NCI-H1436 (cell line): ENCODE measurements around the gene IFIT3.
A peak's percentile ranks its signal among the peaks of the same experiment; 100 is the strongest.
"Not testable (repeated sequence)": the region's sequence is repeated elsewhere in the genome, so short reads cannot be mapped to it uniquely, and the experiment has no call there.

ENCODE experiments used
- DNase-seq: peaks from one replicate; lab custom pipeline; 2025; lab: John Stamatoyannopoulos, UW

IFIT3 gene

GRCh38 chr10:89337484-89337883 lies 9.7 kb downstream of the IFIT3 start:
- DNase-seq = no peak

DNA sequence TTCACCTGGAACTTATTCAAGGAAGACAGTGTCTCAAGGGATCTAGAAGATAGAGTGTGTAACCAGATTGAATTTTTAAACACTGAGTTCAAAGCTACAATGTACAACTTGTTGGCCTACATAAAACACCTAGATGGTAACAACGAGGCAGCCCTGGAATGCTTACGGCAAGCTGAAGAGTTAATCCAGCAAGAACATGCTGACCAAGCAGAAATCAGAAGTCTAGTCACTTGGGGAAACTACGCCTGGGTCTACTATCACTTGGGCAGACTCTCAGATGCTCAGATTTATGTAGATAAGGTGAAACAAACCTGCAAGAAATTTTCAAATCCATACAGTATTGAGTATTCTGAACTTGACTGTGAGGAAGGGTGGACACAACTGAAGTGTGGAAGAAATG lies 10.9 kb downstream of the IFIT3 start:
- DNase-seq = no peak

DNA sequence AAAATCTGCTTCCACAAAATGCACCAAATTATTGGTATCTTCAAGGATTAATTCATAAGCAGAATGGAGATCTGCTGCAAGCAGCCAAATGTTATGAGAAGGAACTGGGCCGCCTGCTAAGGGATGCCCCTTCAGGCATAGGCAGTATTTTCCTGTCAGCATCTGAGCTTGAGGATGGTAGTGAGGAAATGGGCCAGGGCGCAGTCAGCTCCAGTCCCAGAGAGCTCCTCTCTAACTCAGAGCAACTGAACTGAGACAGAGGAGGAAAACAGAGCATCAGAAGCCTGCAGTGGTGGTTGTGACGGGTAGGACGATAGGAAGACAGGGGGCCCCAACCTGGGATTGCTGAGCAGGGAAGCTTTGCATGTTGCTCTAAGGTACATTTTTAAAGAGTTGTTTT lies 12.1 kb downstream of the IFIT3 start:
- DNase-seq = no peak

DNA sequence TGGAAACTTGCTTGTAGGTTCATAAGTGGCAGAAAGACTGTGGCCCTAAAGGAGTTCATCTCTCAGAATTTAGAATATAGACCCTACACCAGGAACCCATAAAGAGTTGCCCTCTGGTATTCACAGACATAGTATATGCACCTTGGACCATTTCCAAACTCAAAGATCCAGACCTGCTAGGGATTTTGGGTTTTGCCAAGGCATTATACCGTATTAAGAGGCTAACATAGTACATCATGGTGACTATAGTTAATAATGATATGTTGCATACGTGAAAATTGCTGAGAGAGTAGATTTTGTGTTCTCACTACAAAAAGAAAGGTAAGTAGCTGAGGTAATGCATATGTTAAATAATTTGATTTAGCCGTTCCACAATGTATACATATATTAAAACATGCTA lies 13.9 kb downstream of the IFIT3 start:
- no peak for DNase-seq

DNA sequence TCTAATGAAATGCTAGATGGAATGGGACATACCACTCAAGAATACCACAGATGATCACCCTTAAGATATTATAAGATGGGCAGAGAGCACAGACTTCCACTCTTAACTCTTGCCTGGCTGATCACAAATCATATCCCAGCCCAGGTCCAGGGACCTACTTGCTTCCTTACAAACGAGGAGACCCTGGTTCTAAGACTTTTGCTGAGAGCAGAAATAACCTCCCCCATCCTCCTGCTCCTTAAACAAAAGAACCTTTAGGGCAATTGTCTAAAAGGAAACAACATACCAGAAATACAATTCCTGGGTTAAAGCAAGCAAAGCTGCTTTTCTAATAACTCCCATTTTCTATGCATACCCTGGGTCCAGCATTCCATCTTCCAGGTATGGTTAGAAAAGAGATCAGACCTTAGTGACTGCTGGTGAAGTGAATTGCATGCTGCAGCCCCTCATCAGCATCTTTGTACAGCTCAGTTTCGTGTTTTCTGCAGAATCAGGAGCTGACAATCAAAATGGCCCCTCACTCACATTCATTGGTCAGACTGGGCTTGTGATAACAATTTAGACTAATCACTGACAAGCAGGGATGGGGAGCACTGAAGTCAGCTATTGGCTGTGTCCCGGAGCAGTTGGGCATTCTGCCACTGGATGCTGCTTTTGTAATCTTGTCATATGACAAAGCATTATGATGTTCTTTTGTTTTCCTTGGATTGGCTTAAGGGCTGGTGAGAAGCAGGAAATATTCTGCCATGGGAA lies 14.6 kb downstream of the IFIT3 start:
- DNase-seq = peak; percentile 51

DNA sequence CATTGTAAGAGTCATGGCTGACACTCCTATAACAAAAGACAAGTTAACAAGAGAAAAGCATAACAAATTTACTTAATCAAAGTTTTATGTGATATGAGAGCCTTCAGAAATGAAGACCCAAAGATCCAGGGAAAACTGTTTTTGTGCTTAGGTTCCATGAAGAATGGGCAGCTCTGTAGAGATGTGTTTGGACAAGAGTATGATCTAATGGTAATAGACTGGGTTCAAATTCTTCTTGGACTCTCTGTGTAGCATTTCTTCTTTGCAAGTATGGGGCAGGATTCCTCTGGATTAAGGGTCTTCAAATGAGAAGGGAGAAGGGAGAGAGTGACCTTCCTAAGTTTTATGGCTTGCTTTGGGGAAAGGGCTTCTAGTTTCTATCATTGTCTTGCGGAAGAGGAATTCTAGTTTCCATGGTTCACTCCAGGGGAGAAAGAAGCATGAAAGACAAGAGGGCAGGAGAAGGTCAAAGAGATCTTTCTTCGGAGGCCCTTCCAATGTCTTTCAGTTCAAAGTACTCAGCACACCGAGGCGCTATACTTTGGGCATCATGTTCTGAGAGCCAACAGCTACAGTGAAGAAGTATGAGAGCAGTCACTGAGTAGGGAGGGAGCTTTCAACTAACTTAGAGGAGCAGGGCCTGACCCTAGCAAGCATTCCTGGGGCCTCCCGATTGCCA lies 15.4 kb downstream of the IFIT3 start:
- DNase-seq = no peak

- DNase-seq = no peak
These were observed 16.4 kb downstream of the IFIT3 start for GRCh38 chr10:89344156-89344555.

DNA sequence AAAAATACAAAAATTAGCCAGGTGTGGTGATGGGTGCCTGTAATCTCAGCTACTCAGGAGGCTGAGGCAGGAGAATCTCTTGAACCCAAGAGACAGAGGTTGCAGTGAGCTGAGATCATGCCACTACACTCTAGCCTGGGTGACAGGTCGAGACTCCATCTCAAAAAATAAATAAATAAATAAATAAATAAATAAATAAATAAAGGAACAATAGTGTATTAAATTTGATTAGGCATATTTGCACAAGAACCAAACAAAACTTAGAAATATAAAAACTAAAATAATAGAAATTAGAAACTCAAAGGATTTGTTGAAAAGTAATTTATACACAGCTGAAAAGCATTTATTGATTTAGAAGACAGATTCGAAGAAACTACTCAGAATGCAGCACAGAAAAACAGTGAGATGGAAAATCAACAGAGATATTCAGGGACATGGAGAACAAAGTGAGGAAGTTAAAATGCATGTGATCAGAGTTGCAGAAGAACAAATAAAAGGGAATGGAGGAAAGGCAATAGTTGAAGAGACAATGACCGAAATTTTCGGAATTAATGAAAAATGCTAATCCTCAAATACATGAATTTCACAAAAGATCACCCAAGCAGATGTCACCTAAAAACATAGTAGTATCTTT lies 17.7 kb downstream of the IFIT3 start:
- no peak for DNase-seq

GRCh38 chr10:89346405-89347254 lies 18.8 kb downstream of the IFIT3 start:
- DNase-seq = no peak

- DNase-seq = no peak
These were observed 20.1 kb downstream of the IFIT3 start for GRCh38 chr10:89347701-89348457.

- no peak for DNase-seq
These were observed 20.7 kb downstream of the IFIT3 start for GRCh38 chr10:89348481-89348880.

DNA sequence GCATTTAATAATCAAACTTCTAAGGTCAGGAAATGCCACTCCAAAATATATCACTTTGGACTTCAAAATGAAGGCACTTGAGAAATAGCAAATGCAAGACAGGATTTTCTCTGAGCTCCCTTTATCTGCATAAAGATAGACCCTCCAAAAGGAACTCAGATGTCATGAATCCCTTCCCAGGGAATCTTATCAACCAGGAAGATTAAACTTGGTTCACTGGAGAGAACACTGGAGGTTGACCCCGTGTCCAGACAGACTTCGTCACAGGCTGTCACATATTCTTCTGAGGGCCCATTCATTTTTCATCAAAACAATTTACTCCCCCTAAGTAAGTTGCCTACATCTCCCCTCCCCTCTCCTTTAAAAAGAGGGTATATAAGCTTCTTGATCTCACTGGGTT lies 21.2 kb downstream of the IFIT3 start:
- no peak for DNase-seq

DNA sequence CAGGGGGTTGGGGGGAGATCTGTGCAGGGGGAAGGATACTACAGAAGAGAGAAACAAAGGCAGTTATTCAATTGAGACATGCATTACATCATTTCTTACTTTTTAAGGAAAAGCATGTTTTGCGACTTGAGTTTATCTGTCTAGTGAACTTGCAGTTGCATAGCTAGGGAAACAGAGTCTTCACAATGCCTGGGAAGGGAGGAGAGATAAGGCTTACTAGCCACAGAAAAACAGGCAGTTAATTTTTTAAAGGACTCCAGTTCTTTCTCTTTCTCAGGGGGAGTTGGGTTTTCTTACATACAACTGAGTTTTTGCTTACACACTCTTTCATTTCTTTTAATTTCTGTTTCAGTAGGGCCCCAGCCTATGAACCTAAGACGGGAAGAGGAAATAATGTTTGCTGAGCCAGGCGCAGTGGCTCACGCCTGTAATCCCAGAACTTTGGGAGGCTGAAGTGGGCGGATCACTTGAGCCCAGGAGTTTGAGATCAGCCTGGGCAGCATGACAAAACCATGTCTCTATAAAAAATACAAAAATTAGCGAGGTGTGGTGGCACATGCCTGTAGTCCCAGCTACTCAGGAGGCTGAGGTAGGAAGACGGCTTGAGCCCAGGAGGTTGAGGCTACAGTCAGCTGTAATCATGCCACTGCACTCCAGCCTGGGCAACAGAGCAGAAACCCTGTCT lies 23.0 kb downstream of the IFIT3 start:
- not testable (repeated sequence) for DNase-seq

DNA sequence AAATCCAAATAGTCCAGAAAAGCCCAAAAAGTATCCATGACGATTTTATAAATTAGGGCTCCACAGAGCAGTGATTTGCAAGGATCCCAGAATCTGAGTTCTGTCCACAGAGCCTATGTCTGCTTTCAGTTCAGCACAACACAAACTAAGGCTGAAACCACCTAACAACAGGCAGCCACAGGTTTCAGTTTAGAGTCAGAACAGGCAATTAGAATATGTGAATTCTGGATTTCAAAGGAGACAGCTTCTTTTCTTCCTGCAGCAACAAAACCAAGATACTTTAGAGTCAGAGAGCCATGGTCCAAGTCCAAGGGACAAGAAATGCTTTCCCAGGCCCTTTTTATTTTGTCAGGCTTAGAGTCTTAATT lies 23.6 kb downstream of the IFIT3 start:
- no peak for DNase-seq

GRCh38 chr10:89351780-89352597 lies 24.2 kb downstream of the IFIT3 start:
- no peak for DNase-seq

DNA sequence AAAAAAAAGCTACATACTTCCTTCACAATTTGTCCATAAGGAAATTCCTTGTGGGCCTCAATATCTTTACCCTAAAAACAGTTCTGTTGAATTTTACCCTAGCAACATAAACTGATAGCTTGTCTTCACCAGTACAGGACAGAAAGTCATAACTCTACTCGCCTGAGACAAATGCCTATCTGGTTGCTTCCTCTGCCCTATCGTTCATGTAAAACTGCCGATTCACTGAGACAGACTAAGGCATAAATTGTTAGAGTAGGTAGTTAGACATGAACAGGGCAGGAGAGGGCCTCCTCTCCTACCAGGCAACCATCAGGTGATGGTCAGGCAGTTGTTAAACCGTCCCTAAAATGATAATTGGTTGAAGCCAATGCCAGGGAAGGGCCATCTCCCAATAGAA lies 25.0 kb downstream of the IFIT3 start:
- DNase-seq = no peak

GRCh38 chr10:89355394-89355931 lies 27.7 kb downstream of the IFIT3 start:
- no peak for DNase-seq

GRCh38 chr10:89357096-89357495 lies 29.3 kb downstream of the IFIT3 start:
- no peak for DNase-seq

- DNase-seq = no peak
These were observed 30.2 kb downstream of the IFIT3 start for GRCh38 chr10:89357975-89358374.

- peak; percentile 5 for DNase-seq
These were observed 32.4 kb downstream of the IFIT3 start for GRCh38 chr10:89360157-89360556.
